ENCODE measurements around the gene CARD10.

- TF ChIP-seq CTCF (IDR thresholded peaks at IDR 0.05; ENCODE audit: insufficient read depth, low read length) (no peak), REST (IDR thresholded peaks at IDR 0.05; ENCODE audit: insufficient replicate concordance, low read depth) (no peak), POLR2AphosphoS5 (IDR thresholded peaks at IDR 0.05; ENCODE audit: low read depth) (no peak), GABPA (IDR thresholded peaks at IDR 0.05; ENCODE audit: low read depth) (no peak), SPI1 (IDR thresholded peaks at IDR 0.05; ENCODE audit: borderline replicate concordance, low read depth) (no peak)
Observed at GRCh38 chr22:37461961-37462360, 57.3 kb downstream of the CARD10 start.
